Liver (tissue), 3 donors: ENCODE data around the gene PRELID1.

Source experiments
- CTCF ChIP-seq: fragments of 150-350 bp; IDR thresholded peaks from 2 replicates; pipeline ENCODE4 v1.5.1; 2017; ENCODE audit warnings: improper control_type of control experiment, low read depth, low read length; ENCODE audit not compliant: missing input control
- GABPA ChIP-seq, 2 donors: IDR thresholded peaks in 1 of 2; conservative IDR thresholded peaks in 1 of 2; 2 replicates each; pipeline ENCODE4 v1.6.1; 2016; ENCODE audit warnings: antibody characterized with exemption in 2 of 2, mild to moderate bottlenecking in 1 of 2, moderate library complexity in 1 of 2
- JUND ChIP-seq, 2 donors: IDR thresholded peaks; 2 replicates each; pipeline ENCODE4 v1.6.1; 2016; ENCODE audit warnings: antibody characterized with exemption in 2 of 2
- RAD21 ChIP-seq, 2 donors: IDR thresholded peaks; 2 replicates each; pipeline ENCODE4 v1.6.1; 2016; ENCODE audit warnings: antibody characterized with exemption in 2 of 2, mild to moderate bottlenecking in 2 of 2
- SP1 ChIP-seq: IDR thresholded peaks from 2 replicates; pipeline ENCODE4 v1.6.1; 2018; ENCODE audit warnings: antibody characterized with exemption, mild to moderate bottlenecking
- TAF1 ChIP-seq: conservative IDR thresholded peaks from 2 replicates; pipeline ENCODE4 v1.6.1; 2016; ENCODE audit warnings: antibody characterized with exemption, mild to moderate bottlenecking
- ZBTB33 ChIP-seq: IDR thresholded peaks from 2 replicates; pipeline ENCODE4 v1.6.1; 2016; ENCODE audit warnings: antibody characterized with exemption
- donor health status: healthy.
- donor health status: healthy.

GRCh38 chr5:177325868-177326381 is 22.3 kb downstream of the PRELID1 start:
- TF ChIP-seq CTCF (no peak), SP1 (peak; percentile 31), GABPA (IDR thresholded peaks at IDR 0.05 in 1 of 2, conservative IDR thresholded peaks at IDR 0.05 in 1 of 2) (no peak), ZBTB33 (no peak), RAD21 (IDR thresholded peaks at IDR 0.05) (no peak), JUND (IDR thresholded peaks at IDR 0.05) (peak in 1 of 2 donors; percentile 36), TAF1 (no peak)
